NT2/D1 (cell line): ENCODE data around the gene EIF4E3.

Experiments
- DNase-seq: peaks from one replicate; pipeline ENCODE4 v3.0.0-alpha.2; 2011; ENCODE audit warnings: low read depth, low spot score
- H3K27me3 ChIP-seq: 2 replicates; pipeline ENCODE4 v1.6.0; 2011; ENCODE audit warnings: mild to moderate bottlenecking; ENCODE audit not compliant: insufficient read length, insufficient read depth
- H3K36me3 ChIP-seq: 2 replicates; pipeline ENCODE4 v1.6.1; 2011; ENCODE audit warnings: mild to moderate bottlenecking, low read length, mixed read lengths; ENCODE audit not compliant: insufficient read depth, insufficient read length
- H3K4me1 ChIP-seq: 2 replicates; pipeline ENCODE4 v1.5.1; 2011; ENCODE audit not compliant: insufficient read depth, insufficient read length
- H3K4me3 ChIP-seq: 2 replicates; pipeline ENCODE4 v1.5.1; 2011; ENCODE audit warnings: low read depth; ENCODE audit not compliant: insufficient read length
- H3K9ac ChIP-seq: 2 replicates; pipeline ENCODE4 v1.6.0; 2011; ENCODE audit warnings: low read depth; ENCODE audit not compliant: insufficient read length
- H3K9me3 ChIP-seq: 2 replicates; pipeline ENCODE4 v1.5.1; 2011; ENCODE audit warnings: mild to moderate bottlenecking, low read length; ENCODE audit not compliant: insufficient read depth
- SUZ12 ChIP-seq: IDR thresholded peaks from 2 replicates; pipeline ENCODE4 v1.6.1; 2011; ENCODE audit not compliant: insufficient read length, insufficient read depth; ENCODE audit errors: extremely low read depth
- YY1 ChIP-seq: IDR thresholded peaks from 2 replicates; pipeline ENCODE4 v1.6.1; 2011; ENCODE audit not compliant: insufficient read length, insufficient read depth
- ZNF274 ChIP-seq: IDR thresholded peaks from 2 replicates; pipeline ENCODE4 v1.6.1; 2011; ENCODE audit warnings: mild to moderate bottlenecking, low read depth, low read length

EIF4E3 gene

GRCh38 chr3:71709908-71710511 lies 15.2 kb downstream of the EIF4E3 start:
- no peaks in the 10 kb centered on the region for H3K9me3 ChIP-seq
- no peak for DNase-seq
- H3K27me3 ChIP-seq = no peaks in the 10 kb centered on the region
- H3K4me1 ChIP-seq = no peaks in the 10 kb centered on the region
- TF ChIP-seq ZNF274 = no peak
- no peak for TF ChIP-seq SUZ12
- no peak for TF ChIP-seq YY1
- H3K4me3 ChIP-seq = no peak overlapping the region
- no peaks in the 10 kb centered on the region for H3K36me3 ChIP-seq
- no peak overlapping the region for H3K9ac ChIP-seq

GRCh38 chr3:71708476-71709105 lies 16.6 kb downstream of the EIF4E3 start:
- H3K4me1 ChIP-seq = peaks cover 3% of the 10 kb centered on the region
- TF ChIP-seq YY1 (no peak), ZNF274 (no peak), SUZ12 (no peak)
- H3K27me3 ChIP-seq = no peaks in the 10 kb centered on the region
- no peak overlapping the region for H3K9ac ChIP-seq
- no peaks in the 10 kb centered on the region for H3K36me3 ChIP-seq
- H3K9me3 ChIP-seq = no peaks in the 10 kb centered on the region
- no peak for DNase-seq
- H3K4me3 ChIP-seq = no peak overlapping the region

DNA sequence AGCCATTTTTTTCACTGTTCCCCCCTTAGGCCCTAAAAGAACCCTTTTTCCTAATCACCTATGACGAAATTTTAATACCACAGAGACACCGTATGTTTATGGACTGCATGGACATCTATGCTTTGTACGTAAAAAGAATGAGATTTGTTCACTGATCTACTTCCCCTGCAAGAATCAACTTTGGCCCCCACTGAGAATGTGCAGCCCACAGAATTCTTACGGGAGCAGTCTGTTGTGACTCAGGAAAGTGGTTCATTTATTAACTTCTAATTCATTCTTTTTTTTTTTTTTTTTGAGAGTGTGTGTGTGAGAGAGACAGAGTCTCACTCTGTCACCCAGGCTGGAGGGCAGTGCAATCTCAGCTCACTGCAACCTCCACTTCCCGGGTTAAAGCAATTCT lies 17.6 kb downstream of the EIF4E3 start:
- Histone ChIP-seq H3K4me1 (peaks cover 3% of the 10 kb centered on the region), H3K36me3 (no peaks in the 10 kb centered on the region), H3K9me3 (no peaks in the 10 kb centered on the region), H3K27me3 (no peaks in the 10 kb centered on the region), H3K9ac (no peak overlapping the region), H3K4me3 (no peak overlapping the region)
- no peak for DNase-seq
- TF ChIP-seq ZNF274 (no peak), SUZ12 (no peak)

GRCh38 chr3:71705681-71706080 lies 19.5 kb downstream of the EIF4E3 start:
- H3K4me1 ChIP-seq = peaks cover 3% of the 10 kb centered on the region
- DNase-seq = no peak
- H3K27me3 ChIP-seq = no peaks in the 10 kb centered on the region
- no peak overlapping the region for H3K9ac ChIP-seq
- no peaks in the 10 kb centered on the region for H3K9me3 ChIP-seq
- H3K4me3 ChIP-seq = no peak overlapping the region
- no peaks in the 10 kb centered on the region for H3K36me3 ChIP-seq
- TF ChIP-seq ZNF274 (no peak), YY1 (no peak), SUZ12 (no peak)

- Histone ChIP-seq H3K9me3 (no peaks in the 10 kb centered on the region), H3K4me3 (no peak overlapping the region), H3K27me3 (no peaks in the 10 kb centered on the region), H3K4me1 (peaks cover 3% of the 10 kb centered on the region), H3K9ac (no peak overlapping the region), H3K36me3 (no peaks in the 10 kb centered on the region)
- DNase-seq = no peak
- TF ChIP-seq YY1 (no peak), ZNF274 (no peak), SUZ12 (no peak)
Measured at GRCh38 chr3:71704915-71705314, 20.3 kb downstream of the EIF4E3 start.

DNA sequence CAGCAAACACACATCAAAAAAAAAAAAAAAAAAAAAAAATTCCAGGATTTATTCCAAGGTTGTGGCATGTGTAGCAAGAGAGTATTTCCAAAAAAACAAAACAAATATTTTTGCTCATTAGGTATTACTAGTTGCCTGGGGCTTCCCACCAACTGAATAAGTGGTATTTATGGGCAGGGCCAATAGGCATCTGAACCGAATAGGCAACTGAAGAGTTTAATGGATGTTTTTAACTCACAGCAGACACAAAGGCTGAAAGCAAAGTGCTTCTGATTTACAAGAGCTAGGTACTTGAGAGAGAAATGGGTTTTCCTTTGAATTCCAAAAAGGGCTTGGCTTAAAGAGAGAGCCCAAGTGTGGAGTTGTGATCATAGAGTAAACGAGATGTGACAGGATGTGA lies 21.4 kb downstream of the EIF4E3 start:
- H3K4me3 ChIP-seq = no peak overlapping the region
- peaks cover 3% of the 10 kb centered on the region for H3K4me1 ChIP-seq
- peak; percentile 74 for DNase-seq
- H3K9ac ChIP-seq = no peak overlapping the region
- H3K27me3 ChIP-seq = no peaks in the 10 kb centered on the region
- no peaks in the 10 kb centered on the region for H3K36me3 ChIP-seq
- no peak for TF ChIP-seq YY1
- TF ChIP-seq SUZ12 = no peak
- TF ChIP-seq ZNF274 = no peak
- no peaks in the 10 kb centered on the region for H3K9me3 ChIP-seq

GRCh38 chr3:71702131-71703024 lies 22.8 kb downstream of the EIF4E3 start:
- Histone ChIP-seq H3K4me1 (peaks cover 3% of the 10 kb centered on the region), H3K27me3 (no peaks in the 10 kb centered on the region), H3K4me3 (no peak overlapping the region), H3K9ac (no peak overlapping the region), H3K36me3 (no peaks in the 10 kb centered on the region), H3K9me3 (no peaks in the 10 kb centered on the region)
- no peak for DNase-seq
- TF ChIP-seq ZNF274 (no peak), YY1 (no peak), SUZ12 (no peak)
